ENCODE measurements around the gene FSTL3.
"Not testable (repeated sequence)": the region's sequence is repeated elsewhere in the genome, so short reads cannot be mapped to it uniquely, and the experiment has no call there.

Gene FSTL3

DNA sequence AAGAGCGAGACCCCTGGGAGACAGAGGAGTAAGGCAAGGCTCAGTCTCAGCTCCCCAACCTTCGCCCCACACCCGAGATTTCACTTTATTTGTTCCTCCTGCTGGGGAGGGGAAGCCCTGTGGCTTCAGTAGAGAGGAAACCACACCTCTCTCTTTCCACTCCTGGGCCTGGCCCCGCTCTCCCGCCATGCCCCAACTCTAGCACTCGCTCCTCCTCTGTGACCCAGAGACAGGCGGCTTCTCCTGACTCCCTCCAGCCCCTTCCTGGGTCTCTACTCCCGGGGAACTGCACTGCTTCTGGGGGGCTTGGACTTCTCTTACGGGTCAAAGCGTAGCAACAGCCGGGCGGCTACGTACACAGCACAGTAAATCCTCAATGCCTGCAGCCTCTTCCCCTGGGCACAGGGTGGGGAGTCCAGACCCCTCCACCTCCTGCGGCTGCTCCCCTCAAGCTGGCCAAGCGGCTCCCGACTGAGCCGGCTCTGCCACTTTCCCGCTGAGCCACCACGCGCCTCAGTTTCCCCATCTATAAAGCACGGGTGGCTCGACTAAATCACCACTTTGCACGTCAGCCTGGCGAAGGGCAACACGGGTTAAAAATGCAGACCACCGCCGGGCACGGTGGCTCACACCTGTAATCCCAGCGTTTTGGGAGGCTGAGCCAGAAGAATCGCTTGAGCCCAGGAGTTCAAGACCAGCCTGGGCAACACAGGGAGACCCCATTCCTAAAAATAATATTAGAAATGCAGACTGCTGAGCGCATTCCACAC is 14.6 kb upstream of the FSTL3 start:
- peak; percentile 48 to 55 for DNase-seq

DNA sequence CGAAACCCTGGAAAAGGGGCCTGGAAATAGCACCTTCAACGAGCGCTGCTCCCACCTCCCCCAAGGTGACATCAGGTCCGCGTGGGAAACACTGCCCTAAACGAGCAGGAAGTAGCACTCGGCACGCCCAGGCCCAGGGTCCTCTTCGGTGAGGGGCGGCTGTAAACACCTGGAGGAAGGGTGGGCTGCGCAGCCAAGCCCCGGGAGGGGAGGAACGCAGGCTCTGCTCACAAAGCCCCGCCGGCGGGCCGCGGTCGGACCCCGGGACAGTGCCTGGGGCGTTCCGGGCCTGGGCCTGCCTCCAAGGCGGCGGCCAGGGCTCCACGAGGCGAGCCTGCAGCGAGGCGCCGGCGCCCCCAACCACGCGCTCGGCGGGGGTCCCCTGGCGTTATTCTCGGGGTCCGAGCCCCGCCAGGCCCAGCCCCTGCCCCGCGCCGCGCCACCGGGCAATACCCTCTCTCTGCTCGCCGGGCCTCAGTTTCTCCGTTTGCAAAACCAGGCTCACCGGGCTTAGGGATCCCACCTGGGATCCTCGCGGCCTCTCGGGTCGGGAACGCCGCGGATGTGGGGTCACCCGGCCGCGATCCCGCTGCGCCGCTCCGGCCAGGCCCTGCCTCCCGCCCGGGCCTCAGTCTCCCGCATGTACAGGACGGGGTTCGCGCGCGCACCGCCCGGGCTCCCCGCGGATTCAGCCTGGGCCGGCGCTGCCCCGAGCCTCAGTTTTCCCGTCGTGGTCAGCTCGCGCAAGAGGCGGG is 13.8 kb upstream of the FSTL3 start:
- DNase-seq: peak; percentile 21 to 78

DNA sequence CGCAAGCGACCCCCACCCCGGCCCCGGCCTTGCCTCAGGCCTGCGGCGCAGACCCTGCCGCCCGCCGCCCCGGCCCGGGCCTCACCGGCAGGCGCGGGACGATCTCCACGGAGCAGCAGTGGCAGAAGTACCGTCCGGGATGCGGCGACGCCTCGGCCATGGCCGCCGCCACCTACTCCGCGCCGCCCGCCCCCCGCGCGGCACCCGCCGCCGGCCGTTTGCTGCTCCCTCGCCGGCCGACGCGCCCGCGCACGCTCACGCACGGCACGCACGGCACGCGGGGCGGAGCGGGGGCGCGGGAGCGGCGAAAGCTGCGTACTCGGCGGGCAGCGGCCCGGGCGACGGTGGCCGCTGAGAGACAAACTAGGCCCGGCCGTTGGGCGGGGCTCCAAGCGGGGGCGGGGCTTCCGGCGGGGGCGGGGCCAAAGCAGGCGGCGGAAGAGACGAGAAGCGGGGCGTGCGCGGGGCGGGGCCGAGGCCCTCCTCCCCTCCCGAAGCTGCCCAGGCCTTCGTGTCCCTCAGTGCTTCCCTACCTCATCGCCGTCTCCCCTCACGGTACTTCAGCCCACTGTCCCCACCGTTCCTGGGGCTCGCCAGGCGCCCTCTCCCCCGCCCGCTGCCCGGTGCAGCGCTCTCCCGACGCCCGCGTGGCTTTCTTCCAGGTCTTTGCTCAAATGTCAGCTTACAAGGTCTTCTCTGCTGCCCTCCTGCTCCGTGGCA is 13.1 kb upstream of the FSTL3 start, which contains the start of gene RNF126:
Gene RNF126 (minus strand): TSS at position 253 of the 720 bp plus-strand sequence. CDS start 93 bp downstream, at position 160.
- peak; percentile 94 to 97 for DNase-seq

DNA sequence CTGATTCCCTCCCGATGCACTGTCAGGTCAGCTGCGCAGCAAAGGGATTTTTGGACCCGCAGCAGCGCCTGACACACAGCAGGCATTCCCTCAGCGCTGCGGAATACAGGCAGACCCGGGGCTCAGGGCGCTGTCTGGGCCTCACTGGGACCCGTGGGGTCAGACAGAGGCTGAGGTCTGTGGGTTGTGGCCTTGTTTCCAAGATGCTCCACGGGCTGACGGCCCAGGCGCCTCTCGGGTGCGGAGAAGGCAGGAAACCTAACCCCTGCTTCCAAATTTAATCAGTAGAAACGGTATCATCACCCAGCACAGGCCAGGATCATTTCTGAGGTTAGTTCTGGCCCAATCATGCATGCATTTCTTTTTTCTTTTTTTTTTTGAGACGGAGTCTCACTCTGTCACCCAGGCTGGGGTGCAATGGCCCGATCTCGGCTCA is 12.5 kb upstream of the FSTL3 start:
- DNase-seq: no peak

DNA sequence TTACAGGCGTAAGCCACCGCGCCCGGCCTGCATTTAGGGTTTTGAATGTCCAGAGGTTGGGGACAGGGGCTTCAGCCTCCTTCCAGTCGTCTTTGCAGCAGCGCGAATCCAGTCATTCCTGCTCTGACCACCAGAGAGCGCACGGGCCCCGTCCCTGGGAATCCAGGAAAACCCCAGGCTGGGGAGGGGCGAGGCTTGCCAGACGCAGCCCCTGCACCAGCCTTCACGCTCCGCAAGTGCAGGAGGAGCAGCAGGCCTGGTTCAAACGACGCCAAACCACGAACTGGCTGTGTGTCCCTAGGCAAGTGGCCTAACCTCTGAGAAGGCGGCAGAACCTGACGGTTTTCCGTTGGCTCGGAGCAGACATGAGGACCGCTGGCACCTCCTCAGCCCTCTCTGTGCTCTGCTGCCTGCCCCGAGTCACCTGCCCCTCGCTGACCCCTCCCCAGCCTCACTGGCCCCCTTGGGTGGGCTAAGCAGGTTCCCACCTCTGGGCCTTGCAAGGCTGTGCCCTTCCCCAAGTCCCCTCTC is 11.2 kb upstream of the FSTL3 start:
- peak; percentile 72 to 81 for DNase-seq

DNA sequence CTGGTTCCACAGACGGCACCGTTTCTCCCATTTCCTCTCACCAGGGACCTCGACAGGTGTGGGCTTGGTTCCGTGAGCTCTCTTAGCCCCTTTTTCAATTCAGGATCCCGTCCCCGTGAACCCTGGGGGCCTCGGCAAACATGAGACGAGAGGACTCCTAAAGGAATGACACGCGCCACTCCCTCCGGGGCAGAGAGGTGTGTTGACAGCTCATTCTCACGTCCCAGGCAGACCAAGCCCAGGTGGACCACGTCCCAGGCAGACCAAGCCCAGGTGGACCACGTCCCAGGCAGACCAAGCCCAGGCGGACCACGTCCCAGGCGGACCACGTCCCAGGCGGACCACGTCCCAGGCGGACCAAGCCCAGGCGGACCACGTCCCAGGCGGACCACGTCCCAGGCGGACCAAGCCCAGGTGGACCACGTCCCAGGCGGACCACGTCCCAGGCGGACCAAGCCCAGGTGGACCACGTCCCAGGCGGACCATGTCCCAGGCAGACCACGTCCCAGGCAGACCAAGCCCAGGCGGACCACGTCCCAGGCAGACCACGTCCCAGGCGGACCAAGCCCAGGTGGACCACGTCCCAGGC is 9.1 kb upstream of the FSTL3 start:
- DNase-seq: not testable (repeated sequence)

DNA sequence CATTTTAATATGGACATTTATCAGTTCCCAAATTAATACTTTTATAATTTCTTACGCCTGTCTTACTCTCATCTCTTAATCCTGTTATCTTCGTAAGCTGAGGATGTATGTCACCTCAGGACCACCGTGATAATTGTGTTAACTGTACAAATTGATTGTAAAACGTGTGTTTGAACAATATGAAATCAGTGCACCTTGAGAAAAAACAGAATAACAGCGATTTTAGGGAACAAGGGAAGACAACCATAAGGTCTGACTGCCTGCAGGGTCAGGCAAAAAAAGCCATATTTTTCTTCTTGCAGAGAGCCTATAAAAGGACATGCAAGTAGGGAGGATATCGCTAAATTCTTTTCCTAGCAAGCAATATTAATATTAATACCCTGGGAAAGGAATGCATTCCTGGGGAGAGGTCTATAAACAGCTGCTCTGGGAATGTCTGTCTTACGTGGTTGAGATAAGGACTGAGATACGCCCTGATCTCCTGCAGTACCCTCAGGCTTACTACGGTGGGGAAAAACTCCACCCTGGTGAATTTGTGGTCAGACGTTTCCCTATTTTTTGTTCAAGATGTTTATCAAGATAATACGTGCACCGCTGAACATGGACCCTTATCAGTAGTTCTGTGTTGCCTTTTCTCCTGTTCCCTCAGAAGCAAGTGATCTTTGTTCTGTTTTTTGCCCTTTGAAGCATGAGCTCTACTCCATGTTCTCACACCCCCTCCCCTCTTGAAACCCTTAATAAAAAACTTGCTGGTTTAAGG is 7.3 kb upstream of the FSTL3 start:
- not testable (repeated sequence) for DNase-seq

DNA sequence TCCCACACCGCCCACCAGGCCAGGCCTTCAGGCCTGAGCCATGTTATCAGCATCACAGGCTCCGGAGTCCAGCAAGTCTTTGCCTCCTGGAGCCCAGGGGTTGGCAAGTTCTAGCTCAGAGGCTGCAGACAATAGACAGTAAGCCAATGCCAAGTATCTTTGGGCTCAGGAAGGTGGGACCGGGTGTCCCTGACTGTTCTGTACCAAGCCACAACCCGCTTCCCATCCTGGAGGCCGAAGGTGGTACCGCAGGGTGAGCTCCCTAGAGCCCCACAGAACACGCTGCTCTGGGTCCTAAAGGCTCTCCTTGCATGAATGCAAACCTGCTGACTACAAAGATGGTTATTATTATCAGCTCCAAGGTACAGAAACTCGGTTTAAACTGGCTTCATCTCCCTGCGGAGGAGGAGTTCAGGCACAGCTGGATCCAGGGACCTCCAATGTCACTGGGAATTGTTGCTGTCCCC is 5.5 kb upstream of the FSTL3 start:
- no peak for DNase-seq

DNA sequence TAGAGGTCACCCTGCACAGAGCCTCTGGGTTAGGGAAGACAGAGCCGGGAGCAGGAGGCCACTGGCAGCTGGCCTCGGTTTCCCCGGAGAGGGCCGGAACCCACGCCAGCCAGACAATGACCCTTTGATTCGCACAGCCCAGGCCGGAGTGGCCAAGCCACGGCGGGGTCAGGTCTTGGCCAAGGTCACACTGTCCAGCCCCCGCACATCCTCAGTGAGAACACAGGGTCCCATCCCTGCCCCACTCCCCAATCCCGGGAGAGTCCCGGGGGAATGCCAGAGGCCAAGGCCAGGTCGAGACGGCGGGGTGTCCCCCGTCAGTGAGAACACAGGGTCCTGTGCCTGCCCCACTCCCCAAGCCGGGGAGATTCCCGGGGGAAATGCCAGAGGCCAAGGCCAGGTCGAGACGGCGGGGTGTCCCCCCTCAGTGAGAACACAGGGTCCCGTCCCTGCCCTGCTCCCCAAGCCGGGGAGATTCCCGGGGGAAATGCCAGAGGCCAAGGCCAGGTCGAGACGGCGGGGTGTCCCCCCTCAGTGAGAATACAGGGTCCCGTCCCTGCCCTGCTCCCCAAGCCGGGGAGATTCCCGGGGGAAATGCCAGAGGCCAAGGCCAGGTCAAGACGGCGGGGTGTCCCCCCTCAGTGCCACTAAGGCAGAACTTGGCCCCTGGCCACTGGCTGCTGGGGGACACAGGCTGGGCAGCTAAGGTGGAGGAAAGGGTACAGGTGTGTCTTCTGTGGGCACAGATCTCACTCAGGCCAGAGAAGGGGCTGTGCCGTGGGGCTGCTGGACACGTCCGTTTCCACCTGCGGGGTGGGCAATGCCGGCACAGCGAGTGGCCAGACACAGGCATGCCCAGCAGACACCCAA is 1.7 kb upstream of the FSTL3 start:
- DNase-seq: no peak

DNA sequence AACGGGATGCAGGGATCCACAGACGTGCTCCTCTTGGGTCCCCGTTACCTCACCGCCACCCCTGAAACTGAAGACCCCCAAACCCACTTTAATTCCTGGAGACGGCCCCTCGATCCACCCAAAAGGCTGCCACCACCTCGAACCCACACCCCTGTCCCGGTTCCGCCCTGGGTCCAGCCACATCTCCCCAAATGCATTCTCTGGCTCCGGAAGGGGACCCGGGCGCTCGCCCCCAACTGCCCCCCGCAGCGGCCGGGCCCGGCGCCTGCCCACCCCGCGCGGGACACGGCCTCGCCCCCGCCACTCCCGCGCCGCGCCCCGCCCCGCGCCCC is 219 bp upstream of the FSTL3 start:
- no peak for DNase-seq

DNA sequence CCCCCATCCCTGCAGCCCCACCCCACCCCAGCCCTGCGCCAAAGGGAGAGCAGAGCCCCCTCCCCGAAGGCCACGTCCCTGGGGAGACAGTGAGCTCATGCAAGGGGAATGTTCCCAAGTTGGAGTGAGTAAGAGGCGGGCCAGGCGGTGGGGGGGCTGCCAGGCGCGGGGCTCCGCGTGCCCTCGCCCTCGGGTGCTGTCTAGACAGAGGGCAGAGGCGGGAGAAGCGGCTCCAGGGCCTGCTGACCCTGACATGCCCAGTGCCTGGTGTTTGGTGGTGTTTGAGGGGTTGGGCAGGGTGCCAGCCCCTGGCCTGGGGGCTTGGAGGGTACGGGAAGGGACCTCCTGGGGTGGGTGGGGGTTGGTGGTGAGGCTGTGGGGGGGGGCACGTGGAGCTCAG is 1.0 kb downstream of the FSTL3 start:
- DNase-seq: no peak

DNA sequence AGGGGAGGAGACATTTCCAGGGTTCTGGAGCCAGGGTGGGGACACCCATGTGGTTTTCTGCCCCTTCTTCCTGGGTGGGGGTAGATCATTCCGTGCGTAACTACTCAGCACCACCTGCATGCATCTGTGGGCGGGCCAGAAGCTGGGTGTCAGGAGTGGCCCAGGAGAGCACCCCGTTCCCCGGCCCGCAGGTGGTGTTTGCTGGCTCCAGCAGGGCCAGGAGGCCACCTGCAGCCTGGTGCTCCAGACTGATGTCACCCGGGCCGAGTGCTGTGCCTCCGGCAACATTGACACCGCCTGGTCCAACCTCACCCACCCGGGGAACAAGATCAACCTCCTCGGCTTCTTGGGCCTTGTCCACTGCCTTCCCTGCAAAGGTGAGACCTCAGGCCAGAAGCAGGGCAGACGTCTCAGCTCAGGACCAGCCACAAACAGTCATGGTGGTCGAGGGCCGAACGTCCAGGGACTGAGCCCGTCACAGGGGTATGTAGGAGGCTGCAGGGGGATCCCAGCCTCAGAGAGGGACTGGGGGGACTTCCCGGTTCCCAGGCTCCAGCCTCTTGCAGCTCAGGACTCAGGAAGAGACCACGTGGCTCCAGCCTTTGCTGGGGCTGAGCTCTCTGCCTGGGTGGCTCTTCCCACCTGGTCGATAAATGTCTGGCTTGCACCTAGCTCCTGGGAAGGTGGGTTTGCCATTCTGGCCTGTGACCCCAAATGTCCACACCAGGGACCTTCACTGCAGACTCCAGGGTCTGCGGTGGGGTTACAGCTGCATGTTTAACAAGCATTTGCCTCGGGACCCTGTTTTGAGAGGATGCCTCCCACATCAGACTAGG is 1.6 kb downstream of the FSTL3 start:
- no peak for DNase-seq

DNA sequence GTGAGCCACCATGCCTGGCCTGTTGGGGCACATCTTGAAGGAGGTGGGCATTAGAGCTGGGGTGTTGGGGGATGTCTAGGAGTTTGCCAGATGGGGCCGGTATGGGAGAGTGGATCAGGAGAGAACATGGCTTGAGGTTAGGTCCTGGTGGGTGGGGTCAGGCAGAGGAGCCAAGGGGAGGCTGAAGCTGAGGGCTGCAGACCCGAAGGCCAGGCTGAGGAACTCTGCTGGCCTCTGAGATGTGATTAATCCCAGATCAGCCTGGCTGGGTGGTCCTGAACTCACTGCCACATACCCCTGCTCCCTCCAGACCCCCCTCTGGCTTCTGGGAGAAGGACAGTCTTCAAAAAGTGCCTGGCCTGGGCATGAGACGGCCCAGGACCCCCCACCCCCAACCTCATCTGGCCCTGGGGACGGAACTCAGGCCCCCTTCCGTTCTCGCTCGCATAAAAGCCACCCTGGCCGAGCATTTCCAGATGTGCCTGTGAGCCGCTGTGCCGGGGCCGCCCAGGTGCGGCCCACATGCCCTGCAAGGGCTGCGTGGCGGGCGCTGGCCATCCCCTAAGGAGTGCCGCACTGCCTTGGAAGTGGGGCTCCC is 2.7 kb downstream of the FSTL3 start:
- no peak for DNase-seq

DNA sequence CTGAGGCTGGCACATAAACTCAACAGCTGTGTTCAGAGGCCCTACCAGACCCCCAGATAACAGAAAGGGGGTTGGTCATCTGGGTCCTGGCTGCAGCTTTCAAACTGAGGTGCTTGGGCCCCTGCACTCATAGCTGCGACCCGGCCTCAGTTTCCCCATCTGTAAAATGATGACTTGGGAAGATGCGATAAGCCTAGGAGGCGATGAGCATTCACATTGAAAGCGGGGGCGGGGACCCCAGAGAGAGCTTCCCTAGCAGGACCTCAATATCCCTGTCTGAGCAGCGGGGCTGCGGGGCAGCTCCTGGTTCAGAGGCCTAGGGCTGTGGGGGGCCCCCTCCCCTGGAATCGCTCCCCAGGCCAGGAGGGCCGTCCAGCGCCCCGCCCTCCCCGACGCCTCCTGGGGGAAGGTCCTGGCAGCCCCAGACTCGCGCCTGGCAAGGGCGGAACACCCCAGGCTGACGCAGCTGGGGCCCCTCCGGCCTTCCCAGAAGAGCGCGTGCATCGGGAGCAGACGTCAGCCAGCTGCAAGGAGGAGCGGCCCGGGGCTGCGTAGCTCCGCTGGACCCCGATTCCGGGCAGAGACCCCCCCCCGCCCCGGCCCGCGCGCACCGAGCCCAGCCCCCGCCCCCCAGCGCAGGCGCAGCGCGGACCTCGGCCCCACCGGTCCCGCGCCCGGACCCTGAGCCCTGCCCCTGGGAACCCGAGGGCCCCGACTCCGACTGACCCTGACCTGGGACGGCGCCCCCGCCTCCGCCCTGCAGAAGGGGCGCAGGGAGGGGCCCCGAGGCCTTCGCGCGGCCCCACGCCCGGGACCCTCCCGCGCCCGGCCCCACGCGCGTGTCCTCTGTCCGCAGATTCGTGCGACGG is 3.5 kb downstream of the FSTL3 start:
- peak; percentile 17 to 63 for DNase-seq

DNA sequence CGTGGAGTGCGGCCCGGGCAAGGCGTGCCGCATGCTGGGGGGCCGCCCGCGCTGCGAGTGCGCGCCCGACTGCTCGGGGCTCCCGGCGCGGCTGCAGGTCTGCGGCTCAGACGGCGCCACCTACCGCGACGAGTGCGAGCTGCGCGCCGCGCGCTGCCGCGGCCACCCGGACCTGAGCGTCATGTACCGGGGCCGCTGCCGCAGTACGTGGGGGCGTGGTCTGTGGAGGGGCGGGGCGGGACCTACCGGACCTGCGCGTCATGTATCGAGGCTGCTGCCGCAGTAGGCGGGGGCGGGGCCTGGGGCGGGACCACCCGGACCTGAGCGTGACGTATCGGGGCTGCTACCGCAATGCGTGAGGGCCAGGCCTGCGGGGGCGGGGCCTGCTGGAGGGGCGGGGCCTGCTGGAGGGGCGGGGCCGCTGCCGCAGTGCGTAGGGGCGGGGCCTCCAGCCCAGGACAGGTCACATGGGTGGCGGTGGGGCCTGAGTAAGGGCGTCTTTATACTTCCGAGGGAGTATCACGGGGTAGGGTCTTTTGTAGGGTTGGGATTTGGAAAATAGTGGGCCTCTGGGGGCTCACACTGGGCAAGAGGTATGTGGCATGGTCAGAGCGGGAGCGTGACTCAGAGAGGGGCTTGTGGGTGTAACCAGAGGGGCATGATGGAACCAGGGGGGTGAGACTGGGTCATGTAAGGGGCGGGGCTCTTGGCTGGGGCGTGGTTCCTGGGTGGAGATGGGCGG is 4.3 kb downstream of the FSTL3 start:
- peak; percentile 99 for DNase-seq

DNA sequence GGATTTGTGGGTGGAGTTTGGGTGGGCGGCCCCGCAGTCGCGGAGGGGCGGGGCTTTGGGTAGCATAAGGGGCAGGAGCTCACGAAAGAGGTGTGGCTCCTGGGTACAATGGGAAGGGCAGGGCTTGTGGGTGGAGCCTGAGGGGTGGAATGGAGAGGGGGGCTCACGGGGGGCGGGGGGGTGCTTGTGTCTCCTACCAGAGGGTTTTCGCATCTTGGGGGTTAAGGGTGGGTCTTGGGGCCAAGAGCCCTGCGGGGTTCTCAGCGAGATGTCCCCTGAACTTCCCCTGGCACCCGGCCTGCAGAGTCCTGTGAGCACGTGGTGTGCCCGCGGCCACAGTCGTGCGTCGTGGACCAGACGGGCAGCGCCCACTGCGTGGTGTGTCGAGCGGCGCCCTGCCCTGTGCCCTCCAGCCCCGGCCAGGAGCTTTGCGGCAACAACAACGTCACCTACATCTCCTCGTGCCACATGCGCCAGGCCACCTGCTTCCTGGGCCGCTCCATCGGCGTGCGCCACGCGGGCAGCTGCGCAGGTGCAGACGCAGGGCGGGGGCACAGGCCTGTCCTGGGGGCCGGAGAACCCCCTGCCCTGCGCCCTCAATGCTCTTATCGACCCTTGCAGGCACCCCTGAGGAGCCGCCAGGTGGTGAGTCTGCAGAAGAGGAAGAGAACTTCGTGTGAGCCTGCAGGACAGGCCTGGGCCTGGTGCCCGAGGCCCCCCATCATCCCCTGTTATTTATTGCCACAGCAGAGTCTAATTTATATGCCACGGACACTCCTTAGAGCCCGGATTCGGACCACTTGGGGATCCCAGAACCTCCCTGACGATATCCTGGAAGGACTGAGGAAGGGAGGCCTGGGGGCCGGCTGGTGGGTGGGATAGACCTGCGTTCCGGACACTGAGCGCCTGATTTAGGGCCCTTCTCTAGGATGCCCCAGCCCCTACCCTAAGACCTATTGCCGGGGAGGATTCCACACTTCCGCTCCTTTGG is 5.1 kb downstream of the FSTL3 start:
- peak; percentile 97 for DNase-seq
